ENCODE results near the gene DPF3. TPM values are rescaled to one million over a fixed set of nuclear protein-coding genes. Genes with fewer than 3 reads are reported as not detected.

The DPF3 gene
- total and polyA plus RNA-seq, 2 donors (not counting 1 experiment from before 2014, with no cell fraction given), result 3.4 to 10.2 TPM

DNA sequence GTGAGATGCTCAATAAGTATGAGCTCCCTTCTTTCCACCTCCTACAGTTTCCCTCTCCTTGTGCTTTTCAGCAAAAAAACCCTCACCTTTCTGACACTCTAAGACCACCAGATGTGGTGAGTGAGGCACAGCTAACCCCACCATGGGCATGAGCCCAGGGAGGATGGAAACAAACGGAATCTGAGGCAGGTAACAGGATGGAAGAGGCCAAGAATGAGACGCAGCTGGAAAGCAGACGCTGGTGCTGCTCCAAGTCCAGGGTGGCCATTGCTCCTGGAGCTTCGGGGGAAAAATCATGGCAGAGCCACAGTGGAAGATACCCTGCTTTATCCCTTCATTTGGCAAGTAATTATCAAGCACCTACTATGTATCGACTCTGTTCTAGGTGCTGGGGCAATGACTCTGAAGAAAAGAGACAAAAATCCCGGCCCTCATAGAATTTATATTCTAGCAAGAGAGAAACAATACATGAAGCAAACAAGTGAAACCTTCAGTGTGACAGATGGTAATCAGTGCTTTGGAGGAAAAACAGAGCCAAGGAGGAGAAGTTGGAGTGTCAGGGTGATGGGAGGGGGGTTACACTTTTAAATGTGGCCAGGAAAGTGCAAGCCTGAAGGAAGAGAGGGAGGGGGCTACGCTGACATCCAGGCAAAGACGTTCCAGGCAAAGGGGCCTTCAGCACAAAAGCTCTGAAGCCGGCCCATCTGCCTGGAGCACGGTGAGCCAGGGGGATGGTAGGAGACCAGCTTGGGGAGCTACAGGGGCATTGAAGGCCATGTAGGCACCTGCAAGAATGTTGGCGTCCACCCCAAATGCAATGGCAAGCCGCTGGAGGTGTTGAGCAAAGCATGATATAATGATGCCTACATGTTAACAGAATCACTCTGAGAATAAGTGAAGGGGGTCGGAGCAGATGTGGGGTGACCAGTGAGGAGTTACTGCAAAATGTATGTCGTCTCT lies 154.2 kb downstream of the DPF3 start:
- TF ChIP-seq CTCF (IDR thresholded peaks at IDR 0.05) (no peak), EZH2 (IDR thresholded peaks at IDR 0.05; ENCODE audit: borderline replicate concordance, insufficient read depth, low read depth, low read length, poor library complexity, severe bottlenecking) (no peak)
- H3K4me2 ChIP-seq (replicated peaks; ENCODE audit: low read depth, low read length, poor library complexity, severe bottlenecking), result no peak overlapping the region
- 91% methylated on average over 11 of the region's 14 CpGs for WGBS (ENCODE audit: insufficient coverage)
- Mint-ChIP-seq H3K27ac (no peak overlapping the region), H3K4me1 (no peaks in the 10 kb centered on the region), H3K9me3 (ENCODE audit: insufficient read depth) (no peaks in the 10 kb centered on the region), H3K27me3 (no peaks in the 10 kb centered on the region), H3K4me3 (no peak overlapping the region)
- H2AFZ ChIP-seq (ENCODE audit: insufficient read depth, low read depth, low read length, poor library complexity, severe bottlenecking), result no peak overlapping the region
- no peaks in the 10 kb centered on the region for H3K4me1 ChIP-seq (ENCODE audit: control insufficient read depth in 2 of 2, insufficient read depth in 2 of 2, low read length in 2 of 2)
- H3K27me3 ChIP-seq (replicated peaks in 1 of 4; ENCODE audit: control extremely low read depth in 1 of 4, control insufficient read depth in 3 of 4, insufficient read depth in 4 of 4, low read length in 3 of 4), result no peaks in the 10 kb centered on the region
- no peak overlapping the region for H3K9ac ChIP-seq (ENCODE audit: low read length)
- H3K27ac ChIP-seq (ENCODE audit: low read length in 2 of 2), result no peak overlapping the region
- POLR2A ChIA-PET, result no interaction called here
- intact Hi-C loops (cut with micrococcal nuclease), result no loop called here
- no peak overlapping the region for H3K4me3 ChIP-seq (ENCODE audit: control extremely low read depth in 1 of 5, extremely low read depth in 1 of 5, insufficient read depth in 1 of 5, low read depth in 2 of 5, low read length in 4 of 5)
- no peaks in the 10 kb centered on the region for H4K20me1 ChIP-seq (ENCODE audit: control insufficient read depth, insufficient read depth, low read length, poor library complexity, severe bottlenecking)
- ATAC-seq (ENCODE audit: low read depth), result no peak
- H3K9me3 ChIP-seq (ENCODE audit: control extremely low read depth in 1 of 3, control insufficient read depth in 2 of 3, insufficient read depth in 1 of 3, low read length in 2 of 3), result no peaks in the 10 kb centered on the region
- no peak for DNase-seq
- H3K79me2 ChIP-seq (ENCODE audit: control insufficient read depth, insufficient read depth, low read length), result no peaks in the 10 kb centered on the region
- CTCF ChIA-PET, result no interaction called here
- no peaks in the 10 kb centered on the region for H3K36me3 ChIP-seq (replicated peaks in 1 of 2; ENCODE audit: control extremely low read depth in 1 of 2, control insufficient read depth in 1 of 2, extremely low read depth in 1 of 2, insufficient read depth in 2 of 2, low read length in 1 of 2)

DNA sequence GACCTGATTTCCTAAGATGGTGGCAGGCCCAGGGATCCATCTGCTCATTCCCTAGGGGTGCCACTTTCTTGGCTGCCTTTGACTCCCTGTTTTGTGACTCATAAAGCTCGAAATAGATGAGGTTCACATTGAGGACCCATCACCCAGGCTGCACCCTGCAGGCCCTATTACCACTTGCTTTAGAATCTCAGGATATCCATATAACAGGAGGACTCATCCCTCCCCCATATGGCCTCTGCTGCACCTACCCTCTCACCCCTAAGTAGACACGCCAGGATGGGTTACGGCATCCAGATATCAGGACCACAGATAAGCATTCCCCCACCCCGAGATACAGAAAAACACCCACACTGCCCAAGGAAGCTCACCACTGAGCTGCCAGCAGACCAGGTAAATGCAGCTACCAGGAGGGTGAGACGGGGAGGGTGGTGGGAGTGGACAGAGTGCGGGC lies 155.7 kb downstream of the DPF3 start:
- no peak overlapping the region for H3K4me3 ChIP-seq (ENCODE audit: control extremely low read depth in 1 of 5, extremely low read depth in 1 of 5, insufficient read depth in 1 of 5, low read depth in 2 of 5, low read length in 4 of 5)
- H3K9me3 ChIP-seq (ENCODE audit: control extremely low read depth in 1 of 3, control insufficient read depth in 2 of 3, insufficient read depth in 1 of 3, low read length in 2 of 3), result no peaks in the 10 kb centered on the region
- H3K79me2 ChIP-seq (ENCODE audit: control insufficient read depth, insufficient read depth, low read length), result no peaks in the 10 kb centered on the region
- no peaks in the 10 kb centered on the region for H4K20me1 ChIP-seq (ENCODE audit: control insufficient read depth, insufficient read depth, low read length, poor library complexity, severe bottlenecking)
- ChIA-PET POLR2A (no interaction called here), CTCF (no interaction called here)
- H3K4me3 Mint-ChIP-seq, result no peak overlapping the region
- DNase-seq, result no peak
- no peaks in the 10 kb centered on the region for H3K4me1 Mint-ChIP-seq
- intact Hi-C loops (cut with micrococcal nuclease), result no loop called here
- no peak for ATAC-seq (ENCODE audit: low read depth)
- WGBS (ENCODE audit: insufficient coverage), result 92% methylated on average over 5 of the region's 6 CpGs
- H3K9ac ChIP-seq (ENCODE audit: low read length), result no peak overlapping the region
- H3K27me3 ChIP-seq (replicated peaks in 1 of 4; ENCODE audit: control extremely low read depth in 1 of 4, control insufficient read depth in 3 of 4, insufficient read depth in 4 of 4, low read length in 3 of 4), result no peaks in the 10 kb centered on the region
- H3K27ac Mint-ChIP-seq, result no peak overlapping the region
- H3K4me2 ChIP-seq (replicated peaks; ENCODE audit: low read depth, low read length, poor library complexity, severe bottlenecking), result no peak overlapping the region
- TF ChIP-seq EZH2 (IDR thresholded peaks at IDR 0.05; ENCODE audit: borderline replicate concordance, insufficient read depth, low read depth, low read length, poor library complexity, severe bottlenecking) (no peak), CTCF (IDR thresholded peaks at IDR 0.05) (no peak)
- no peaks in the 10 kb centered on the region for H3K36me3 ChIP-seq (replicated peaks in 1 of 2; ENCODE audit: control extremely low read depth in 1 of 2, control insufficient read depth in 1 of 2, extremely low read depth in 1 of 2, insufficient read depth in 2 of 2, low read length in 1 of 2)
- no peaks in the 10 kb centered on the region for H3K27me3 Mint-ChIP-seq
- no peak overlapping the region for H3K27ac ChIP-seq (ENCODE audit: low read length in 2 of 2)
- no peak overlapping the region for H2AFZ ChIP-seq (ENCODE audit: insufficient read depth, low read depth, low read length, poor library complexity, severe bottlenecking)
- no peaks in the 10 kb centered on the region for H3K4me1 ChIP-seq (ENCODE audit: control insufficient read depth in 2 of 2, insufficient read depth in 2 of 2, low read length in 2 of 2)
- H3K9me3 Mint-ChIP-seq (ENCODE audit: insufficient read depth), result no peaks in the 10 kb centered on the region

Data from B cell (primary cell).